Neural cell (in vitro differentiated cells): ENCODE measurements around the gene OSM. TPM values are rescaled to one million over a fixed set of nuclear protein-coding genes. Genes with fewer than 3 reads are reported as not detected.
"Not testable (repeated sequence)": the region's sequence is repeated elsewhere in the genome, so short reads cannot be mapped to it uniquely, and the experiment has no call there.

Experiments used
- H2AFZ ChIP-seq: fragments of 200-600, 300-800 bp; sonication (generic), shearing (Covaris generic); 2 replicates; pipeline ENCODE4 v1.6.0; 2014; ENCODE audit warnings: low read depth, mild to moderate bottlenecking, antibody characterized with exemption, low read length, moderate library complexity
- H3F3A ChIP-seq: fragments of 200-600 bp; shearing (Covaris generic); 2 replicates; pipeline ENCODE4 v1.6.1; 2016; ENCODE audit warnings: mild to moderate bottlenecking, moderate library complexity, mixed read lengths, antibody characterized with exemption, low read length; ENCODE audit not compliant: insufficient read depth, poor library complexity, severe bottlenecking
- H3K27ac ChIP-seq: fragments of 200-600, 300-800 bp; sonication (generic), shearing (Covaris generic); 2 replicates; pipeline ENCODE4 v1.5.1; 2014; ENCODE audit warnings: mild to moderate bottlenecking, low read length, moderate library complexity
- H3K27me3 ChIP-seq: fragments of 300-800, 200-600 bp; sonication (generic), shearing (Covaris generic); 2 replicates; pipeline ENCODE4 v1.6.0; 2014; ENCODE audit warnings: mild to moderate bottlenecking, low read depth, low read length, moderate library complexity; ENCODE audit not compliant: insufficient read depth
- H3K36me3 ChIP-seq: fragments of 300-800, 200-600 bp; sonication (generic), shearing (Covaris generic); 2 replicates; pipeline ENCODE4 v1.5.1; 2014; ENCODE audit warnings: mild to moderate bottlenecking, antibody characterized with exemption, low read length, moderate library complexity; ENCODE audit not compliant: insufficient read depth
- H3K4me2 ChIP-seq: fragments of 300-800, 200-600 bp; sonication (generic), shearing (Covaris generic); 2 replicates; pipeline ENCODE4 v1.6.0; 2014; ENCODE audit warnings: mild to moderate bottlenecking, low read length
- H3K4me3 ChIP-seq: fragments of 300-800, 200-600 bp; sonication (generic), shearing (Covaris generic); 2 replicates; pipeline ENCODE4 v1.5.1; 2014; ENCODE audit warnings: mild to moderate bottlenecking, low read length, moderate library complexity
- H3K79me2 ChIP-seq: fragments of 200-600 bp; shearing (Covaris generic); replicated peaks from 2 replicates; pipeline ENCODE4 v1.6.0; 2014; ENCODE audit warnings: mild to moderate bottlenecking, low read length, moderate library complexity; ENCODE audit not compliant: insufficient read depth
- H3K9ac ChIP-seq: fragments of 300-800, 200-600 bp; sonication (generic), shearing (Covaris generic); 2 replicates; pipeline ENCODE4 v1.6.1; 2016; ENCODE audit warnings: mild to moderate bottlenecking, low read length, mixed read lengths
- H3K9me2 ChIP-seq: fragments of 200-600 bp; shearing (Covaris generic); 2 replicates; pipeline ENCODE4 v1.6.1; 2016; ENCODE audit warnings: mild to moderate bottlenecking, low read length, mixed read lengths; ENCODE audit not compliant: insufficient read depth
- H3K9me3 ChIP-seq: fragments of 200-600, 300-800 bp; sonication (generic), shearing (Covaris generic); 2 replicates; pipeline ENCODE4 v1.6.1; 2016; ENCODE audit warnings: mild to moderate bottlenecking, mixed run types, low read length, moderate library complexity, mixed read lengths
- H4K20me1 ChIP-seq: fragments of 200-600 bp; shearing (Covaris generic); 2 replicates; pipeline ENCODE4 v1.6.1; 2016; ENCODE audit warnings: mild to moderate bottlenecking, mixed run types; ENCODE audit not compliant: insufficient read depth
- CTCF ChIP-seq: fragments of 450-650 bp; IDR thresholded peaks from 2 replicates; pipeline ENCODE4 v1.5.1; 2014; ENCODE audit warnings: antibody characterized with exemption, mild to moderate bottlenecking, moderate library complexity; ENCODE audit not compliant: poor library complexity, severe bottlenecking
- EP300 ChIP-seq: fragments of 450-650 bp; conservative IDR thresholded peaks from 2 replicates; pipeline ENCODE4 v1.6.1; 2014; ENCODE audit warnings: antibody characterized with exemption, mild to moderate bottlenecking, moderate library complexity; ENCODE audit not compliant: poor library complexity, severe bottlenecking
- EZH2 ChIP-seq: fragments of 200-600, 300-800 bp; shearing (Covaris generic), sonication (generic); IDR thresholded peaks from 2 replicates; pipeline ENCODE4 v1.6.1; 2014; ENCODE audit warnings: antibody characterized with exemption, low read length, borderline replicate concordance, mild to moderate bottlenecking; ENCODE audit not compliant: insufficient read depth, poor library complexity, severe bottlenecking
- MXI1 ChIP-seq: fragments of 450-650 bp; conservative IDR thresholded peaks from 2 replicates; pipeline ENCODE4 v1.6.1; 2014; ENCODE audit warnings: antibody characterized with exemption, mild to moderate bottlenecking; ENCODE audit not compliant: poor library complexity, severe bottlenecking
- POLR2AphosphoS5 ChIP-seq: IDR thresholded peaks from 2 replicates; pipeline ENCODE4 v1.6.1; 2012
- RAD21 ChIP-seq: fragments of 450-650 bp; conservative IDR thresholded peaks from 2 replicates; pipeline ENCODE4 v1.6.1; 2014; ENCODE audit warnings: antibody characterized with exemption, mild to moderate bottlenecking, moderate library complexity
- REST ChIP-seq: IDR thresholded peaks from 2 replicates; pipeline ENCODE4 v1.6.1; 2012; ENCODE audit warnings: borderline replicate concordance
- SMC3 ChIP-seq: fragments of 450-650 bp; conservative IDR thresholded peaks from 2 replicates; pipeline ENCODE4 v1.6.1; 2014; ENCODE audit warnings: antibody characterized with exemption, mild to moderate bottlenecking, moderate library complexity; ENCODE audit not compliant: poor library complexity
- TAF1 ChIP-seq: IDR thresholded peaks from 2 replicates; pipeline ENCODE4 v1.6.1; 2012; ENCODE audit warnings: low read depth
- polyA plus RNA-seq: library from polyadenylated mRNA; depleted of rRNA; stranded (reverse); fragments of >200 nt; gene quantifications from 2 replicates; pipeline ENCODE4 v1.2.3, GENCODE V29; 2014

The OSM gene
- polyA plus RNA-seq, 1 donor from 2014 or later, result not detected

- Histone ChIP-seq H2AFZ (no peak overlapping the region), H3K9ac (no peak overlapping the region), H3K4me2 (no peak overlapping the region)
These were observed 30.9 kb downstream of the OSM start for GRCh38 chr22:30235687-30236170.

GRCh38 chr22:30234786-30235470, 31.7 kb downstream of the OSM start:
- no peaks in the 10 kb centered on the region for H4K20me1 ChIP-seq
- TF ChIP-seq POLR2AphosphoS5 (no peak), MXI1 (no peak), REST (no peak), SMC3 (no peak), CTCF (no peak), TAF1 (no peak), RAD21 (no peak), EZH2 (no peak), EP300 (no peak)
- H3K4me3 ChIP-seq, result no peak overlapping the region
- no peak overlapping the region for H3K9ac ChIP-seq
- no peaks in the 10 kb centered on the region for H3K79me2 ChIP-seq
- H3K9me2 ChIP-seq, result no peaks in the 10 kb centered on the region
- no peak overlapping the region for H3K4me2 ChIP-seq
- no peaks in the 10 kb centered on the region for H3F3A ChIP-seq
- no peaks in the 10 kb centered on the region for H3K9me3 ChIP-seq
- no peak overlapping the region for H2AFZ ChIP-seq
- H3K27me3 ChIP-seq, result no peaks in the 10 kb centered on the region
- H3K27ac ChIP-seq, result no peak overlapping the region
- no peaks in the 10 kb centered on the region for H3K36me3 ChIP-seq

More at GRCh38 chr22:30235687-30236170, 30.9 kb downstream of the OSM start:
- H3K27me3 ChIP-seq, result no peaks in the 10 kb centered on the region
- H3K9me3 ChIP-seq, result no peaks in the 10 kb centered on the region
- H3K4me3 ChIP-seq, result no peak overlapping the region
- no peaks in the 10 kb centered on the region for H3K36me3 ChIP-seq
- TF ChIP-seq SMC3 (no peak), EZH2 (no peak), TAF1 (no peak), RAD21 (no peak), POLR2AphosphoS5 (no peak), EP300 (no peak), MXI1 (no peak)
- H3F3A ChIP-seq, result no peaks in the 10 kb centered on the region
- no peaks in the 10 kb centered on the region for H4K20me1 ChIP-seq
- H3K27ac ChIP-seq, result no peak overlapping the region
- H3K9me2 ChIP-seq, result no peaks in the 10 kb centered on the region
- H3K79me2 ChIP-seq, result no peaks in the 10 kb centered on the region

- not testable (repeated sequence) for H3K4me3 ChIP-seq, H4K20me1 ChIP-seq, H3F3A ChIP-seq, H3K9ac ChIP-seq, H2AFZ ChIP-seq, H3K36me3 ChIP-seq, H3K27me3 ChIP-seq, H3K9me3 ChIP-seq, H3K9me2 ChIP-seq, H3K27ac ChIP-seq, H3K4me2 ChIP-seq, H3K79me2 ChIP-seq
These were observed 32.3 kb downstream of the OSM start for GRCh38 chr22:30234325-30234724.
